GM12874 (cell line): Measurements from ENCODE around the gene AFF3.

Experiments
- CTCF ChIP-seq: IDR thresholded peaks from 2 replicates; pipeline ENCODE4 v1.5.1; 2011; ENCODE audit warnings: low read depth, mild to moderate bottlenecking, control low read depth, low read length, moderate library complexity; ENCODE audit not compliant: insufficient read depth

Gene AFF3

GRCh38 chr2:99600981-99601651 lies 541.3 kb downstream of the AFF3 start:
- TF ChIP-seq CTCF = no peak

- TF ChIP-seq CTCF = no peak
Observed at GRCh38 chr2:99598441-99598840, 543.9 kb downstream of the AFF3 start.

- no peak for TF ChIP-seq CTCF
Observed at GRCh38 chr2:99597616-99598015, 544.8 kb downstream of the AFF3 start.

- TF ChIP-seq CTCF = no peak
Observed at GRCh38 chr2:99595373-99595772, 547.0 kb downstream of the AFF3 start.

- TF ChIP-seq CTCF = no peak
Observed at GRCh38 chr2:99593692-99594427, 548.5 kb downstream of the AFF3 start.

GRCh38 chr2:99576775-99577174 lies 565.6 kb downstream of the AFF3 start:
- TF ChIP-seq CTCF = no peak

GRCh38 chr2:99573634-99574251 lies 568.6 kb downstream of the AFF3 start:
- TF ChIP-seq CTCF = no peak
